Stimulated activated naive CD8-positive, alpha-beta T cell treated with anti-CD3 and anti-CD28 coated beads, Interleukin-15, amount 100 ng/mL, for 72 hours (primary cell): ENCODE measurements around the gene ACAA1.
"Not testable (repeated sequence)": the region's sequence is repeated elsewhere in the genome, so short reads cannot be mapped to it uniquely, and the experiment has no call there.

Source experiments
- ATAC-seq: fragments of 150-1000 bp; cut with Tn5 transposase; 2 replicates; pipeline ENCODE4 v1.10.0; 2021; ENCODE audit warnings: mild to moderate bottlenecking, moderate library complexity
- DNase-seq, 2 donors: peaks; one replicate each; pipeline ENCODE4 v3.0.0; 2021 to 2022
- H3K27ac Mint-ChIP-seq, 2 donors: one replicate each; pipeline ENCODE4 v1.8.0; 2022; ENCODE audit warnings: mild to moderate bottlenecking in 2 of 2, mixed read lengths in 2 of 2, moderate library complexity in 2 of 2
- H3K27me3 Mint-ChIP-seq: one replicate; pipeline ENCODE4 v1.8.0; 2022; ENCODE audit warnings: mixed read lengths
- H3K4me1 Mint-ChIP-seq: one replicate; pipeline ENCODE4 v1.8.0; 2022; ENCODE audit warnings: mild to moderate bottlenecking, mixed read lengths
- H3K4me3 Mint-ChIP-seq, 2 donors: one replicate each; pipeline ENCODE4 v1.8.0; 2022; ENCODE audit warnings: mild to moderate bottlenecking in 2 of 2, mixed read lengths in 2 of 2, moderate library complexity in 1 of 2
- H3K9me3 Mint-ChIP-seq, 2 donors: one replicate each; pipeline ENCODE4 v1.8.0; 2022; ENCODE audit warnings: mixed read lengths in 2 of 2

ACAA1 gene

GRCh38 chr3:38143511-38143910 is 6.6 kb upstream of the ACAA1 start:
- no peak for ATAC-seq
- H3K4me3 Mint-ChIP-seq = no peak overlapping the region

GRCh38 chr3:38142959-38143358 is 6.0 kb upstream of the ACAA1 start:
- no peak for DNase-seq
- Mint-ChIP-seq H3K4me1 (peaks cover 39% of the 10 kb centered on the region), H3K9me3 (peaks cover 12% of the 10 kb centered on the region in 2 donors), H3K4me3 (no peak overlapping the region), H3K27me3 (no peaks in the 10 kb centered on the region), H3K27ac (no peak overlapping the region)
- no peak for ATAC-seq

More at GRCh38 chr3:38143511-38143910, 6.6 kb upstream of the ACAA1 start:
- H3K9me3 Mint-ChIP-seq = peaks cover 12% of the 10 kb centered on the region in 2 donors
- H3K27ac Mint-ChIP-seq = no peak overlapping the region
- no peaks in the 10 kb centered on the region for H3K27me3 Mint-ChIP-seq
- peaks cover 34% of the 10 kb centered on the region for H3K4me1 Mint-ChIP-seq
- no peak for DNase-seq

DNA sequence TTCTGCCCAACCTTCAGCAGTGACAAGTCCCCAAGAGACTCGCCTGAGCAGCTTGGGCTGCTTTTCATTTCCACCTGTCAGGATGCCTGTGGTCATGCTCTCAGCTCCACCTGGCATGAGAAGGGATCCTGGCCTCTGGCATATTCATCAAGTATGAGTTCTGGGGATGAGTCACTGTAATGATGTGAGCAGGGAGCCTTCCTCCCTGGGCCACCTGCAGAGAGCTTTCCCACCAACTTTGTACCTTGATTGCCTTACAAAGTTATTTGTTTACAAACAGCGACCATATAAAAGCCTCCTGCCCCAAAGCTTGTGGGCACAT is 5.0 kb upstream of the ACAA1 start:
- Mint-ChIP-seq H3K9me3 (peaks cover 9 to 11% of the 10 kb centered on the region in 2 donors), H3K27ac (no peak overlapping the region), H3K4me3 (no peak overlapping the region), H3K4me1 (peaks cover 47% of the 10 kb centered on the region), H3K27me3 (no peaks in the 10 kb centered on the region)
- DNase-seq = no peak
- no peak for ATAC-seq

GRCh38 chr3:38141173-38141951 is 4.4 kb upstream of the ACAA1 start:
- Mint-ChIP-seq H3K27me3 (no peaks in the 10 kb centered on the region), H3K27ac (peak overlapping the region in 1 of 2 donors; percentile 69), H3K4me1 (peaks cover 48% of the 10 kb centered on the region)

GRCh38 chr3:38140326-38141172 is 3.6 kb upstream of the ACAA1 start:
- ATAC-seq = no peak
- Mint-ChIP-seq H3K4me3 (peak overlapping the region; percentile 49 to 90), H3K27me3 (no peaks in the 10 kb centered on the region), H3K27ac (no peak overlapping the region), H3K4me1 (peaks cover 56% of the 10 kb centered on the region), H3K9me3 (no peaks in the 10 kb centered on the region)
- DNase-seq = no peak

More at GRCh38 chr3:38141173-38141951, 4.4 kb upstream of the ACAA1 start:
- peaks cover 4 to 6% of the 10 kb centered on the region in 2 donors for H3K9me3 Mint-ChIP-seq
- ATAC-seq = no peak
- DNase-seq = no peak
- no peak overlapping the region for H3K4me3 Mint-ChIP-seq

DNA sequence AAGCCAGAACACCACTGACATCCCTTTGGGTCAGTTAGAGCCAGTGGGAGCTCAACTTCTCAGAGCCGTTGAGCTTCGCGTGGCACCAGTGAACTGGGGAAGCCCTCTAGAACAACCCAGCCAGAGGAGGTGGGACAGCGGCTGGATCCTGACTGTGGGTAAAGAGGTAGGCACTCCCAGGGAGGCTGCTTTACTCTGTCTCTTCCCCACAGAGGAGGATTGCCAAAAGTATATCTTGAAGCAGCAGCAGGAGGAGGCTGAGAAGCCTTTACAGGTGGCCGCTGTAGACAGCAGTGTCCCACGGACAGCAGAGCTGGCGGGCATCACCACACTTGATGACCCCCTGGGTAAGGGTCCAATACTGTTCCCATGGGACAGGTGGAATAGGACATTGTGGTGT is 2.7 kb upstream of the ACAA1 start:
- Mint-ChIP-seq H3K4me1 (peaks cover 65% of the 10 kb centered on the region), H3K4me3 (peak overlapping the region; percentile 90), H3K27me3 (no peaks in the 10 kb centered on the region), H3K27ac (no peak overlapping the region), H3K9me3 (no peaks in the 10 kb centered on the region)
- DNase-seq = no peak
- ATAC-seq = no peak

DNA sequence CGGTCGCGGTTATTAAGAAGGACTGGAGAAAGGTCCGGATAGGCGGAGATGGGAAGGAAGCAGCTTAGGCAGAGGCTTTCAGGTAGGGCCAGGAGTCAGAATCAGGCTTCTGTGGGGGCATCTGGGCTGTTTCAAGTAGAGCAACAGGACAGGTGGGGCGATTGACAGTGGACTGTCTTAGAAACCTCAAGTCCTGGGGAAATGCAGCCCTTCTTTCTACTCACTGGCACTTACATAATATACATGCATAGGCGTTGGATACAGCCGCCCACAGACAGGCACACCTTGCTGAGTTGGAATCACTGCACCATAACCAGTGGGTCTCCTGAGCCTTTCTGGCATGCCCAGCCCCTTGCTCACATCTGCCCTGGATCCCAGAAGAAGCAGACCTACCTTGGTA is 2.3 kb upstream of the ACAA1 start:
- H3K4me1 Mint-ChIP-seq = peaks cover 68% of the 10 kb centered on the region
- no peaks in the 10 kb centered on the region for H3K27me3 Mint-ChIP-seq
- H3K4me3 Mint-ChIP-seq = peak overlapping the region; percentile 90
- no peak for DNase-seq
- peak overlapping the region; percentile 91 to 97 for H3K27ac Mint-ChIP-seq
- no peak for ATAC-seq
- H3K9me3 Mint-ChIP-seq = no peaks in the 10 kb centered on the region

- Mint-ChIP-seq H3K9me3 (no peaks in the 10 kb centered on the region), H3K4me3 (peak within 1 kb of the TSS; percentile 90), H3K27me3 (no peaks in the 10 kb centered on the region), H3K27ac (peak within 1 kb of the TSS; percentile 91 to 97), H3K4me1 (peaks cover 75% of the 10 kb centered on the region)
- DNase-seq (peak; percentile 85 to 87), ATAC-seq (peak; percentile 69)
Measured at GRCh38 chr3:38138349-38139190, 1.6 kb upstream of the ACAA1 start, which contains the start of gene MYD88. Gene MYD88 (plus strand): TSS chr3:38138661. CDS start chr3:38138701, 40 bp downstream.

- H3K27me3 Mint-ChIP-seq = no peaks in the 10 kb centered on the region
- DNase-seq (peak; percentile 49 to 53), ATAC-seq (peak; percentile 26)
- no peaks in the 10 kb centered on the region for H3K9me3 Mint-ChIP-seq
- H3K4me1 Mint-ChIP-seq = peaks cover 82% of the 10 kb centered on the region
- peak overlapping the region; percentile 91 to 97 for H3K27ac Mint-ChIP-seq
- peak overlapping the region; percentile 90 for H3K4me3 Mint-ChIP-seq
Measured at GRCh38 chr3:38137615-38138348, 855 bp upstream of the ACAA1 start.

GRCh38 chr3:38136393-38136776 is 542 bp downstream of the ACAA1 start:
- peak; percentile 10 for ATAC-seq
- Mint-ChIP-seq H3K4me1 (peaks cover 86% of the 10 kb centered on the region), H3K27ac (peak overlapping the region; percentile 90 to 91), H3K27me3 (no peaks in the 10 kb centered on the region), H3K4me3 (peak overlapping the region; percentile 90), H3K9me3 (no peaks in the 10 kb centered on the region)
- peak; percentile 19 to 41 for DNase-seq

DNA sequence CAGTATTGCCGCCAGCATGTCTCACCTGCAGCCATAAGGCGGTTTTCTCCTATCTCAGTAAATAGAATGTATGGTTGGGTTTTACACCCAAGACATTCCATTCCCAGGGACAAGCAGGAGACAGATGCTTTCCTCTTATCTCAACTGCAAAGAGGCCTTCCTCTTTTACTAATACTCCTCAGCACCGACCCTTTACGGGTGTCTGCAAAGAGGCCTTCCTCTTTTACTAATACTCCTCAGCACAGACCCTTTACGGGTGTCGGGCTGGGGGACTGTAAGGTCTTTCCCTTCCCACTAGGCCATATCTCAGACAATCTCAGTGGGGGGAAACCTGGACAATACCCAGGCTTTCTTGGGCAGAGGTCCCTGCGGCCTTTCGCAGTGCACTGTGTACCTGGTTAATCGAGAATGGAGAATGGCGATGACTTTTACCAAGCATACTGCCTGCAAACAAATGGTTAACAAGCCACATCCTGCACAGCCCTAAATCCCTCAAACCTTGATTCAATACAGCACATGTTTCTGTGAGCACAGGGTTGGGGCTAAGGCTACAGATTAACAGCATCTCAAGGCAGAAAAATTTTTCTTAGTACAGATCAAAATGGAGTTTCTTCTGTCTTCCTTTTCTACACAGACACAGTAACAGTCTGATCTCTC is 1.2 kb downstream of the ACAA1 start:
- Mint-ChIP-seq H3K27ac (peak overlapping the region; percentile 90 to 91), H3K4me1 (peaks cover 83% of the 10 kb centered on the region), H3K4me3 (peak overlapping the region; percentile 90)
- H3K9me3 Mint-ChIP-seq, ATAC-seq, H3K27me3 Mint-ChIP-seq: not testable (repeated sequence)
- peak; percentile 19 to 43 for DNase-seq

GRCh38 chr3:38134517-38135143 is 2.3 kb downstream of the ACAA1 start:
- not testable (repeated sequence) for ATAC-seq, H3K9me3 Mint-ChIP-seq, DNase-seq, H3K27me3 Mint-ChIP-seq
- Mint-ChIP-seq H3K4me3 (peak overlapping the region; percentile 90), H3K4me1 (peaks cover 79% of the 10 kb centered on the region), H3K27ac (peak overlapping the region in 1 of 2 donors; percentile 60)

- Mint-ChIP-seq H3K4me3 (peak overlapping the region in 1 of 2 donors; percentile 13), H3K4me1 (peaks cover 83% of the 10 kb centered on the region), H3K27me3 (no peaks in the 10 kb centered on the region), H3K27ac (peak overlapping the region in 1 of 2 donors; percentile 60), H3K9me3 (no peaks in the 10 kb centered on the region)
- ATAC-seq (no peak), DNase-seq (no peak)
Measured at GRCh38 chr3:38133557-38134405, 3.1 kb downstream of the ACAA1 start.
